HEK293T (cell line): Measurements from ENCODE around the gene BIN1.

ENCODE experiments used
- ARNT ChIP-seq: fragments of 450-650 bp; IDR thresholded peaks from 2 replicates; pipeline ENCODE4 v1.6.1; 2017; ENCODE audit warnings: mild to moderate bottlenecking
- BHLHE40 ChIP-seq: fragments of 450-650 bp; IDR thresholded peaks from 2 replicates; pipeline ENCODE4 v1.6.1; 2016; ENCODE audit warnings: mild to moderate bottlenecking, moderate library complexity, borderline replicate concordance
- CTBP1 ChIP-seq: fragments of 450-650 bp; IDR thresholded peaks from 2 replicates; pipeline ENCODE4 v1.6.1; 2016; ENCODE audit warnings: borderline replicate concordance
- ELF4 ChIP-seq: fragments of 450-650 bp; IDR thresholded peaks from 2 replicates; pipeline ENCODE4 v1.6.1; 2017; ENCODE audit warnings: antibody characterized with exemption
- FOXK2 ChIP-seq: fragments of 450-650 bp; IDR thresholded peaks from 2 replicates; pipeline ENCODE4 v1.6.1; 2016; ENCODE audit warnings: mild to moderate bottlenecking
- FOXM1 ChIP-seq: fragments of 450-650 bp; IDR thresholded peaks from 2 replicates; pipeline ENCODE4 v1.6.1; 2017; ENCODE audit warnings: mild to moderate bottlenecking, borderline replicate concordance
- L3MBTL2 ChIP-seq: fragments of 450-650 bp; conservative IDR thresholded peaks from 2 replicates; pipeline ENCODE4 v1.6.1; 2016; ENCODE audit warnings: mild to moderate bottlenecking
- NFRKB ChIP-seq: fragments of 450-650 bp; IDR thresholded peaks from 2 replicates; pipeline ENCODE4 v1.6.1; 2016; ENCODE audit warnings: mild to moderate bottlenecking, moderate library complexity
- SP1 ChIP-seq: fragments of 450-650 bp; IDR thresholded peaks from 2 replicates; pipeline ENCODE4 v1.6.1; 2017
- SUZ12 ChIP-seq: fragments of 450-650 bp; IDR thresholded peaks from 2 replicates; pipeline ENCODE4 v1.6.1; 2016; ENCODE audit warnings: mild to moderate bottlenecking

GRCh38 chr2:127095367-127095641 is 11.7 kb downstream of the BIN1 start:
- TF ChIP-seq ARNT (no peak), FOXK2 (no peak), SUZ12 (no peak), ELF4 (no peak), FOXM1 (no peak), CTBP1 (no peak), L3MBTL2 (no peak), BHLHE40 (no peak), SP1 (no peak), NFRKB (no peak)
